NOMO-1 treated with DMSO at 0.1 percent for 48 hours (cell line): Measurements from ENCODE around the gene NRSN2.
"Not testable (repeated sequence)": the region's sequence is repeated elsewhere in the genome, so short reads cannot be mapped to it uniquely, and the experiment has no call there.

ENCODE experiments used
- DNase-seq: peaks from one replicate; lab custom pipeline; 2025; ENCODE audit not compliant: unreplicated experiment; lab: John Stamatoyannopoulos, UW

NRSN2 gene

DNA sequence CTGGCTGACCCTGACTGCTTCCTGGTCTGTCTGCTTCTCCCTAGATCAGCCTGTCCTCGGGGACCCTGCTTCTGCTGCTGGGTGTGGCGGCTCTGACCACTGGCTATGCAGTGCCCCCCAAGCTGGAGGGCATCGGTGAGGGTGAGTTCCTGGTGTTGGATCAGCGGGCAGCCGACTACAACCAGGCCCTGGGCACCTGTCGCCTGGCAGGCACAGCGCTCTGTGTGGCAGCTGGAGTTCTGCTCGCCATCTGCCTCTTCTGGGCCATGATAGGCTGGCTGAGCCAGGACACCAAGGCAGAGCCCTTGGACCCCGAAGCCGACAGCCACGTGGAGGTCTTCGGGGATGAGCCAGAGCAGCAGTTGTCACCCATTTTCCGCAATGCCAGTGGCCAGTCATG is 6.3 kb downstream of the NRSN2 start:
- DNase-seq = no peak

DNA sequence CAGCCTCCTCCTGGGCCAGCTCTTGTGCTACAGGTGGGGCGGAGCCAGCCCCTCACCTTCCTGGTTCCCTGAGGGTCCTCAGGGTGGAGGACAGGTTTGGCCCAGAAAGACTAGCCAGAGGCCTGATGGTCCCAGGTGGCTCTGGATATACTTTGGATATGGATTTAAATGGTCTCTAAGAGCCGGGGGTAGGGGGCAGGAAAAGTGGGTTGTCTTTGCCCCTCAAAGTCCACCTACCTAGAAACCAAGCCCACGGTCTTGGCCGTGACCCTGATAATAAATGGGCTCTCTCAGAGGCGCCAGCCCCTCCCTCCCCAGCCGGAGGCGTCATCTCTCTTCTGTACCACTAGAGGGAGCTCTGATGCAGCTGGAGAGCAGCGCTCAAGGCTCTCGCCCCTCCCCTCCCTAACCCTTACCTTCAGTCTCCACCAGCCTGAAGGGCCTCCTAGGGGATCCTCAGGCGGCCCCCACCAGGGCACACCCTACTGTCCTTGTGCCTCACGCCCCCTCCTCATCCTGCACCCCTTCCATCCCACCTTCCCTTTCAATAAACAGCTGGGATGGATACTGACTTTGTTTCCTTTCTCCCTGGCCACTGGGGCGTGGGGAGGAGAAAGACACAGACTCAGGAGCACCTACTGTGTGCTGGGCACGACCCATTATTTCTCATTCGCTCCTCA is 7.5 kb downstream of the NRSN2 start:
- peak; percentile 69 for DNase-seq

DNA sequence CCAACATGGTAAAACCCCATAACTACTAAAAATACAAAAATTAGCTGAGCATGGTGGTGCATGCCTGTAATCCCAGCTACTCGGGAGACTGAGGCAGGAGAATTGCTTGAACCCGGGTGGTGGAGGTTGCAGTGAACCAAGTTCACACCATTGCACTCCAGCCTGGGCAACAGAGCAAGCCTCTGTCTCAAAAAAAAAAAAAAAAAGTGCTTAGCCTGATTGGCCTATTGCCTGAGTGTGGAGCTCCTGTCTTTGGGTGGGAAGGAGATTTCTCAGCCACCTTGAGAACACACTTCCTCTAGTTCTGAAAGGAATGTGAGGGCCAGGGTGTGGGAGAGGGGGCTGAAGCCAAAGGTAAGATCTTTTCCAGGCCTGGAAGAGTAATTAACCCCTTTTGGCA is 9.2 kb downstream of the NRSN2 start:
- not testable (repeated sequence) for DNase-seq

DNA sequence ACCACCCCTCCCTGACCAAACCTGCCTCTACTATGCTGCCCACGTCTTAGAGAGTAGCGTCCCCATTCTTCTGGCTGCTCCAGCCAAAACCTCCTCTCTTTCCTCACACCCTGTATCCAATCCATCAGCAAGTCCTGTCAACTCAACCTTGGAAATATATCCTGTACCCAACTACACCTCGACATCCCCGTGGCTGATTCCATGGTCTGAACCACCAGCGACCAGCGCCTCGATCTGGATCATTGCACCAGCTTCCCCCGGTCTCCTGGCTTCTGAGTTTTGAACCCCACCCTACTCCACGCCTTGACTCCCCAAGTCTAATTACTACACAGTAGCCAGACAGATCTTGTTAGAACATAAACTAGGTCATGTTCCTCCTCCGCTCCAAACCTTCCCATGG is 9.8 kb downstream of the NRSN2 start:
- DNase-seq = no peak

DNA sequence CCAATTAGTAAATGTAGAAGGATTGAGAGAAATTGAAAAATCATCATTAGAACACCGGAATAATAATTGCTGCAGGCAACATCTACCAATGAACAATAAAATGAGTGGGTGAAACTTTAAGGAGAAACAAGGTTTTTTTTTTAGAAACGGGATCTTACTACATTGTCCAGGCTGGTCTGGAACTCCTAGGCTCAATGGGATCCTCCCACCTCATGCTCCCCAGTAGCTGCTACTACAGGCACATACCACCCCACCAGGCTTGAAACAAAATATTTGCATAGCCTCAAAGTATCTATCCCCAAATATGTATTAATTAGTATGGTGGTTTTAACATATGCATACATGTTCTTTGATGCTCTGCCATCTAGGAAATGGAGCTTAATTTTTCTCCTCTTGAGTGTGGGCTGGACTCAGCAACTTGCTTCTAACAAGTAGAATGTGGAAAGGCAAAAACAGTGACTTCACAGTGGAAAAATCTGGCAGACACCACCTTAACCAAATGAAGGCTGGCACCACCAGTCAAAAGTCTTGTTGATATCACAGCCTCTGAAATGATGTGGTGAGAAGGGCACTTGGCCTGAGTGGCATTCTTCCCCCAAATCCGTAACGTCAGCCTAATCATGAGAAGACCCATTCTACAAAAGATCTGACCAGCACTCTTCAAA is 12.1 kb downstream of the NRSN2 start:
- no peak for DNase-seq

DNA sequence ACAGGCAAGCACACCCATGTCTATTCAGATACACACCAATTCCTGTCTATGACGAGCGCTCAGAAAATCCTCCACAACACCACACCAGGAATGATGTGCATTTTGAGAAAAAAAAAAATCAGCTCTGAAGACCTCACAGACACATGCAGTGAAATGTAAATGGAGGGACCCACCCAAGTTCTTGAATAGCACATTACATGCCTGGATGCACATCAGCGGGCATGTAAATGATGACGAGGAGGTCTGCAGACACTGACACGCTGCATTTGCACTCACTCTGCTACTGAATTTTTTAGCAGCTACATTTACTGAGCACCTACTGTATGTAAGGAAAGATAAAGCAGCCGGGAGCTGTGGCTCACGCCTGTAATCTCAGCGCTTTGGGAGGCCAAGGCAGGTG is 14.7 kb downstream of the NRSN2 start:
- no peak for DNase-seq

DNA sequence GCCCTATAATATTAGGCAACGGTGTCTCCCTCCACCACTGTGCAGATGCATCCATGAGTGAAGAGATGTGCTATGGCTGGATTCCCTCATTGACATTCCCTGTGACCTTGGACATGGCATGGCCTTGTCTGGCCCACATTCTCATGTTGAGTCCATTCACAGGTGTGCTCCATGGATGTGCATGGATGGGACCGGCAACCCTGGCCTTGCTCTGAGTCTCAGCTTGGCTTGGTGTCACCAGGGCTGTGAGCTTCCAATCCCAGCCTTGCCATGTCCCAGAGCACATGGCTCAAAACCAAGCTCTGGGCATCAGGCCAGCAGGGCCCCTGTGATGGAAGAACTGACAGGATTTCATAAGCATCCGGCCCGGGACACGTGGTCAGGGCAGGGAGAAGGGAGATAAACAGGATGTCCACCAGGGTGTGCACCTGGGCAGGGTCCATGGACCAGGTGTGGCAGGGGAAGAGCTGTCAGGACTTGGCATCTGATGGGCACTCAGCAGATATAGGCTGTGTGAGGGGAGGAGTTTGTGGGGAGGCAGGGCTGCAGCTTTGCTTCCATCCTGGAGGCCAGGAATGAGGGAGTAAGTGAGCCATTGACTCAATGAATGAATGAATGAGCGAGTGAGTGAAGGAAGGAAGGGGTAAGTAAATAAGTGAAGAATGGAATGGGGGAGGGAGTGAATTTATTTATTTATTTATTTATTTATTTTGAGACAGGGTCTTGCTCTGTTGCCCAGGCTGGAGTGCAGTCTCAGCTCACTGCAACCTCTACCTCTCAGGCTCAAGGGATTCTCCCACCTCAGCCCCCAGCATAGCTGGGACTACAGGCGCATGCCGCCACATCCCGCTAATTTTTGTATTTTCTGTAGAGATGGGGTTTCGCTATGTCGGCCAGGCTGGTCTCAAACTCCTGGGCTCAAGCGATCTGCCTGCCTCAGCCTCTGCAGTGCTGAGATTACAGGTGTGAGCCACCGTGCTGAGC is 15.7 kb downstream of the NRSN2 start:
- peak; percentile 62 for DNase-seq

DNA sequence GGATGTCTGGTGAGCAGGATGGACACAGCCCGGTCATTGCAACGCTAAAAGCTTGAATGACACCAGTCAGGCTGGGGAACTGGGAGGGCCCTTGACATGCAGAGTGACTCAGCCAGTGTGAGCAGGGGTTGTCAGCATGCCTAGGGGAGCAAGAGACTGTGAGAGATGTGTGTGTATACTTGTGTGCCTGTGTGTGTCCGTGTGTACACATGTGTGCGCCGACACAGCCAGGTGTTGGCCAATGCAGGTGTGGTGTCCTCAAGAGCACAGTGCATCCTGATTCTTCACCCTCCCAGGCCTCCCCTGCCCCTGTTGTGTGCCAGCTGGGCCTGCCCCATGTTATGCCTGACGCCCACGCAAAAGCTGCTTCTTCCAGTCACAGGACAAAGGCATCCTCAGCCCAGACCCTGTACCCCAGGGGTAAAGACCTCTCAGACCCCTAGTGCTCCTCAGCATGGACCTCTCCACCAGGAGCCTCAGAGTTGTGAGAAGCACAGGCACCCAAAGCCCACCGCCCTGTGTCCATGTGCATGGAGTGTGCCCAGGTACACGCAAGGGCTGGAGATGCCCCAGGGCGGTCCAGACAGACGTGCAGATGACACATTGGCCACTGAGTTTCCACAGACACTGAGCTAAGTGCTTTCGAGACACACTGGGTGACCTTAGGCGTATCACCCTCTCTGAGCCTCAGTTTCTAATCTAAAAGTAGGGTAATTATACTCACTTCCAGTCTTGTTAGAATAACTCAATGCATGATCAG is 16.6 kb downstream of the NRSN2 start:
- DNase-seq = no peak

DNA sequence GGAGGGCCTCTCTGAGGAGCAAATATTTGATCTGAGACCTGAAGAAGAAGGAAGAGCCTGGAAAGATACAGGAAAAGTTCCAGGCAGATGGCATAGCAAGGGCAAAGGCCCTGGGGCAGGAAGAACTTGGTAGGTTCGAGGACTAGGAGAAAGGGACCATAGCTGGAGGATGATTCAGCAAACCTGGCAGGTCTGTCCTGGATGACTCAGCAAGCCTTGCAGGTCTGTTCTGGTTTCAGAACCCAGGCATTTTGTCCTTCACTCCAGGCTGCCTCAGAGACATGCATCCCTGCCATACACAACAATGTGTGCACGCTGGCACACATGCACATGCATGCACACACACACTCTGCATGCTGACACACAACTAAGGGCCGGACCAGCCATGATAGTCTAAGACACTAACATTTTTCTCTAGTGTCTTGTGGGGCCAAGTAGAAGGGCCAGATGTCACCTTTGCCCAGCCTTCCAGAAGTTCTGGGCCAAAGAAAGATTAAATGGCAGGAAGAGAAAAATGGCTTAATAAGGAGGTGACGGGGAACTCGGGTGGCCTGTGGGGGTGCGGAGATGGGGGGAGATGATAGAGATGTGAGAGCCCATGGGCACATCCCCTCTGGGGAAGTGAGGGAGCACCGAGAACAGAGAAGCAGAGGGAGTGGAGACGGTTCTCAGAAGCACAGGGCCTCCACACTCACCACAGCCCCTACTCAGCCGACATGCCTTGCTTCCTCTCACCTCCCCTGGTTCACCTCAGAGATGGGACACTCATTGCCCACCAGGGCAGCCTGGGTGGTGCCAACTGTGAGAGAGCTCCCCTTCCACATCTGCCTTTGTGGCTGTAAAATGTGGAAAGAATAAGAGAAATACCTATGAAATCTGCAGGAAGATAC is 18.2 kb downstream of the NRSN2 start:
- DNase-seq = no peak

DNA sequence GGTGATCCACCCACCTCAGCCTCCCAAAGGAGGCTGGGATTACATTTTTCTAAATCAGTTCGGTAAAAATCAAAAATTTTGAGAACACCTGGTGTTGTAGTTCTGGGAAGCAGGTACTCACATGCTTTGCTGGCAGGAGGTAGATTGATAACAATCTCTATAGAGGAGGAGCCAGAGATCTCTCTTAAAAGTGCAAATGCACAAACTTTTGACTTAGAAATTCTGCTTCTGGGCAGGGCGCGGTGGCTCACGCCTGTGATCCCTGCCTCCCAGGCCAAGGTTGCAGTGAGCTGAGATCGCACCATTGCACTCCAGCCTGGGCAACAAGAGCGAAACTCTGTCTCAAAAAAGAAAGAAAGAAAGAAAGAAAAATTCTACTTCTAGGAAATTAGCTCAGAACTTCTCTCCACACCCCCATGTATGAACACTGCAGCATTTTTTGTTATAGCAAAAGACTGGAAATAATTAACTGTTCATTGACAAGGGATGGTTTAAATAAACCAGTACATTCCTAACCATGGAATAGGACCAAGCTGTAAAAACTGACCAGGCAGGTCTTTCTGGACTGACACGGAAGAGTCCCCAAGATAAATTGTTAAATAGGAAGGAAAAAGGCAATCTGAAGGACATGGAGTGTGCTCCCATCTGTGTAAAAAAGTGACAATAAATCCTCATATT is 19.3 kb downstream of the NRSN2 start:
- DNase-seq = no peak

DNA sequence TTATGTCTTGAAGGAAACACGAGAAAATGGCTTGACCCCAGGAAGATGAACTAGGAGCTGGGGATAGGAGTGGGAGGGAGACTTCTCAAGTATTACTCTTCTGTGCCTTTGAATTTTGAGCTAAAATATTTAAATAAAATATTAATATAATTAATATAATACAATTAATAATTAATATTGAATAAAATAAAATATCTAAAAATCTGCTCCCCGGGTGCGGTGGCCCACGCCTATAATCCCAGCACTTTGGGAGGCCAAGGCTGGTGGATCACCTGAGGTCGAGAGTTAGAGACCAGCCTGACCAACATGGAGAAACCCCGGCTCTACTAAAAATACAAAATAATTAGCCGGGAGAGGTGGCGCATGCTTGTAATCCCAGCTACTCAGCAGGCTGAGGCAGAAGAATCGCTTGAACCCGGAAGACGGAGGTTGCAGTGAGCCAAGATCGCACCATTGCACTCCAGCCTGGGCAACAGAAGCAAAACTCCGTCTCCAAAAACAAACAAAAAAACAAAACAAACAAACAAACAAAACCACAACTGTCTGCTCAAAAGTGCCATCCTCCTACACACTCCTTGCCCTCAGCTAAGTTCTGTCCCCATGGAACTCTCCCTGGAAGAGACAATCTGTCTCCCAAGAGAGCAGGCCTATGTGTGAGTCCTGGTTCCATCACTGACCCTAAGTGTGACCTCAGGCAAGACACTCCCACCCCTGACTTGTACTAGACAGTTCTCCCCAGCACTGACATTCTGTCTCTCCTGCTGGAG is 20.0 kb downstream of the NRSN2 start:
- no peak for DNase-seq

DNA sequence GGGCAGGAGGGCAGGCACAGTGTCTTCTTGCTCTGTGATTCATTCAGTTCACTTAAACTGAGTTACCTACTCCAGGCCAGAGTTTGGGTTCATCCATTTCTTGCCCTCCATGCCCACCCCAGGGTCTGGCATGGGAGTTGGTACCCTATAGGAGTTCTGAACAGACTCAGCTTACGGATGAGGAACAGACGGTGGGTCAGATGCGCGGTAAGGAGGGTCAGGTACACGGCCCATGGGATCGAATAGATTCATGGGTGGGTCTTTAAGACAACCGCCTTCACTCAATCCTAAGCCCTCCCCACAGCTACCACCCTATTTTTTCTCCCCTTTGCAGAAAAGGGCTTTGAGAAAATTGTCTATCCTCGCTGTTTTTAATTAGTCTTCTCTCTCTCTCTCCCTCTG is 20.6 kb downstream of the NRSN2 start:
- DNase-seq = no peak

DNA sequence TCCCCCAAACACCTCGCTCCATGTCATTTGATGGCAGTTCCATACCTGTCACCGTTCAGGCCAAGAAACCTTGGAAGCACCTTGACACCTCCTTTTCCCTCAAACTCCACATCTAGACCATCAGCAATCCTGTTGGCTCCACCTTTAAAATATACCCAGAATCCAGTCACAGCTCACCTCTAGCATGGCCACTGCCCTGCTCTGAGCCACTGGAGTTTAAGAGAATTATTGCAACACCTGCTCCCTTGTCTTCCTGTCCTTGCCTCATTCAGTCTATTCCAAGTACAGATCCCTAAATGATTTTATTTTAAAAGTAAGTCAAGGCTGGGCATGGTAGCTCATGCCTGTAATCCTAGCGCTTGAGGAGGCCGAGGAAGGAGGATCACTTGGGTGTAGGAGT is 22.0 kb downstream of the NRSN2 start:
- DNase-seq = no peak

DNA sequence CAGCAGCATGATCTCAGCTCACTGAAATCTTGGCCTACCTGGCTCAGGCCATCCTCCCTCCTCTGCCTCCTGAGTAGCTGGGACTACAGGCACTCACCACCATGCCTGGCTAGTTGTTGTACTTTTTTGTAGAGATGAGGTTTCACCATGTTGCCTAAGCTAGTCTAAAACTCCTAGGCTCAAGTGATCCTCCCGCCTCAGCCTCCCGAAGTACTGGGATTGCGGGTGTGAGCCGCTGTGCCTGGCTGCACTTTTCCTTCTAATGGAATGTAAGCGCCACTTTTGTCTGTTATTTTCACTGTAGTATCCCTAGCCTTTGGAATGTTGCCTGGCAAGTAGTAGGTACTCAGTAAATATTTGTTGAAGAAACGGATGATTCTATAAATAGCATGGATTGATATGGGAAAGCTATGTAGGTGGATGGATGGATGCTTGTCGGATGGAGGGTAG is 23.3 kb downstream of the NRSN2 start:
- no peak for DNase-seq

DNA sequence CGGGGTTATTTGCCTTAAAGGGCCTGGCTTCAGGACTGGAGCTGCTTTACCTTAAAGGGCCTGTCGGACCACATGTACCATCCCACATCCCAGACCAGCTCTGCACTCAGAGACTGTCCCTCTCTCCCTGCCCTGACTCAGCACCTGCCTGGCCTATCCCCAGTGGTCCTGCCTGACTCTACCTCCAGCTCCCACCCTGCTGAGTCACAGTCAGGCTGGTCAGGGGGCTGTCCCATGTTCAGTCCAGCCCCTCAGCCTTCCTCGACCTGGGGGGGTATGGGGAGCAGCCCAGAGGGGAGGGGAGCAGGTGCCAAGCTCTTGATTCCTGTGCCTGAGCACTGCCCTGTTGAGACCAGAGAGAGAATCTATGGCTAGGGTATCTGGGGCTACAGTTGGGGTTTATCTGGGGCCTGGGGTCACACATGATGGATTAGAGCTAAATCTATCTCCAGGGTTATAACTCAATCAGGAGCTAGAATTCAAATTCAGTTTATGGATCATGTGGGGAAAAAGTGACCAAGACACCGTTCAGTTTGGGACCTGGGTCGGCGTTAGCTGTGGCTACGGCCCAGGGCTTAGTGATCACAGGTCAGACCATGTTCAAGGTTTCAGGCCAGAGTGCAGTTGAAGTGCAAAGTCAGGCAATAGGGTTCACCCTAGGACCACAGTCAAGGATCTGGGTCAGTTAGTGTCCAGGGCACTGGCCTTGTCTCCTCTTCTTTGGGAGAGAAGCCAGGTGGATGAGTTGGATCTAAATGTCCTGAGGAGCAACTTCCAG is 24.3 kb downstream of the NRSN2 start:
- DNase-seq = no peak

DNA sequence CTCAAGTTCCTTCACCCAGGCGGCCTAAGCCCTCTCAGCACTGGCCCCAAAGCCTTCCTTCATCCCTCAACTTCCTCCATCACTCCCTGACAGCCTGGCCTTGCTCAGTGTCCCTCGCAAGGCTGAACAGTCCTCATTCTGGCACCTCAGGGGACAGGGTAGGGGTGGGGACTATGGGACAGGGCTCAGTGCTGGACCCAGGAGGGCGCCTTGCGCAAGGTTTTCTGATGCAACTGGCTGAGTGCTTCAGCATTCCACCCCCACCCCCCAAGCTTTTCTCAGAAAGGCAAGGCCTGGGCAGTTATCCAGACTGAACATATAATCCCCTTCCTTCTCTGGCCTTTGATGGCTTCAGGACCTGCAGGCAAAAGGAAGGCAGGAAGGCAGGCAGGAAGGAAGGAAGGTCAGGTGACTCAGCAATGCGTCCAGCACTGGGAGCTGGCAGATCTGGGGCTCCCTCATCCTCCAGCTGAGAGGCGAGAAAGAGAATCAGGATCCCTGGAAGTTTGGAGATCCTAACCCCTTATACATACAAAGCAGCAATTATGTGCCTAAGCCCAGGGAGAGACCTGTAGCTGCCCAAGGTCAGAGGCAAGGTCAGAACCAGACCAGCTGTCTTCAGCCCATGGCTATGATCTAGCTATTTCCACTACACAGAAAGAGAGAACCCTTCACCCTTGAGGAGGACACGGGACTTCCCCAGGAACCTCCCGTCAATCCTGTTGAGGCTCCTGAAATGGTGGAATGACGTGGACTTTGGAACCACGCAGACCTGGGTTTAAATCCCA is 25.0 kb downstream of the NRSN2 start:
- peak; percentile 48 for DNase-seq

DNA sequence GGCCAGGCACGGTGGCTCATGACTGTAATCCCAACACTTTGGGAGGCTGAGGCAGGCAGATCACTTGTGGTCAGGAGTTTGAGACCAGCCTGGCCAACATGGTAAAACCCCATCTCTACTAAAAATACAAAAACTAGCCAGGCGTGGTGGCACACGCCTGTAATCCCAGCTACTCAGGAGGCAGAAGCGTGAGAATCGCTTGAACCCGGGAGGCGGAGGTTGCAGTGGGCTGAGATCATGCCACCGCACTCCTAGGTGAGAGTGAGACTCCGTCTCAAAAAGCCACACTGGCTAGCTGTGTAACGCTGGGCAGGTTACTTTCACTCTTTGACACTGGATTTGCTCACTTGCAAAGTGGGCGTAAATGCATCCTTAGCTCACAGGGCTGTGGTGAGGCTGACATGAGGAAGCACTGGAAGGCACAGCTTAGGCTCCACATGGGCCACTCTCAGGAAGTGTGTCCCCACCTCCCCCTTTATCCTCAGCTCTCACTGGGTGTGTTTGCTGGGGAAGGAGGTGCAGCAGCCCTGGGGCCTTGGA is 25.7 kb downstream of the NRSN2 start:
- peak; percentile 10 for DNase-seq
